Spleen (tissue), 7 donors: Measurements from ENCODE around the gene SF3B4.

Source experiments
- CTCF ChIP-seq, 11 experiments: fragments of 200-600 bp in 7 of 11; fragments of 450-650 bp in 4 of 11; sonication (generic) in 4 of 11; IDR thresholded peaks in 8 of 11; conservative IDR thresholded peaks in 3 of 11; 1 replicate in 7 of 11; 2 replicates in 4 of 11; pipeline versions ENCODE4 v1.4.0 to v1.8.0; 2016 to 2021; ENCODE audit warnings: antibody characterized with exemption in 11 of 11, inconsistent platforms in 4 of 11, mild to moderate bottlenecking in 1 of 11
- POLR2AphosphoS5 ChIP-seq, 3 donors: sonication (generic); formaldehyde crosslinking; IDR thresholded peaks; one replicate each; pipeline ENCODE4 v1.5.1; 2017; ENCODE audit warnings: antibody characterized with exemption in 3 of 3
- donor health status: DM: no; HTN: no; CAD: no; lungs with moderate emphysema.
- donor health status: DM: no; HTN: no; CAD: no.
- donor health status: DM: no; HTN: no; CAD: no.

DNA sequence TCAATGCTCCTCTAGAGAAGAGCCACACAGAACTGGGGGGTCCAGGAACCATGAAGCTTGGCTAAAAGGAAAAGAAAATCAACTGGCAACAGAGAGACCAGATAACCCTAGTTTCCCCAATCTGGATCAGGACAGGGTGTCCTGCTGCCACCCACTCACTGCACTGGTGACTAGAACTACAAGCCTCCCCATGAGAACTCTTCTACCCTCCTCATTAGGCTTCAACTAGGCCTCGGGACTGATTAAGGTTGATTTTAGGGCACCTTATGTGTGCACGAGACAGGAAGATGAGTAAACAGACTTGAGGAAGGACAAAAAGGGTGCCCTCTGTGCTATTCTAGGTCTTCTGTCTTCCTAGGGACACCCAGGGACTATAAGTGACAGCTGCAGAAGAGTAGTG, 2.3 kb upstream of the SF3B4 start:
- TF ChIP-seq POLR2AphosphoS5 (IDR thresholded peaks at IDR 0.05) (no peak), CTCF (IDR thresholded peaks at IDR 0.05 in 8 of 11, conservative IDR thresholded peaks at IDR 0.05 in 3 of 11) (no peak)
